CD14-positive monocyte (primary cell): Measurements from ENCODE around the gene ATP6AP1. TPM values are rescaled to one million over a fixed set of nuclear protein-coding genes. Genes with fewer than 3 reads are reported as not detected.
A peak's percentile ranks its signal among the peaks of the same experiment; 100 is the strongest.
"Not testable (repeated sequence)": the region's sequence is repeated elsewhere in the genome, so short reads cannot be mapped to it uniquely, and the experiment has no call there.

Source experiments
- DNase-seq, 3 donors: peaks; one replicate each; pipeline ENCODE4 v3.0.0-alpha.2; 2011 to 2022
- H2AFZ ChIP-seq: 2 replicates; pipeline ENCODE4 v1.6.0; 2012; ENCODE audit warnings: mild to moderate bottlenecking, low read depth, low read length, inconsistent platforms; ENCODE audit not compliant: insufficient read depth, poor library complexity, severe bottlenecking
- H3K27ac ChIP-seq, 2 donors: 1 replicate in 1 of 2; 2 replicates in 1 of 2; pipeline ENCODE4 v1.5.1; 2012 to 2013; ENCODE audit warnings: low read length in 2 of 2, control low read depth in 1 of 2, inconsistent platforms in 1 of 2, low read depth in 1 of 2, mild to moderate bottlenecking in 1 of 2
- H3K27me3 ChIP-seq, 2 donors: one replicate each; pipeline versions ENCODE4 v1.6.0 to v1.6.1; 2011 to 2013; ENCODE audit warnings: low read length in 2 of 2; ENCODE audit not compliant: control insufficient read depth in 2 of 2, insufficient read depth in 2 of 2
- H3K36me3 ChIP-seq, 2 donors: replicated peaks in 1 of 2; 1 replicate in 1 of 2; 2 replicates in 1 of 2; pipeline versions ENCODE4 v1.5.1 to v1.6.1; 2012 to 2013; ENCODE audit warnings: low read length in 2 of 2, control low read depth in 1 of 2, inconsistent platforms in 1 of 2, mild to moderate bottlenecking in 1 of 2; ENCODE audit not compliant: insufficient read depth in 2 of 2, control insufficient read depth in 1 of 2
- H3K4me1 ChIP-seq, 2 donors: 1 replicate in 1 of 2; 2 replicates in 1 of 2; pipeline versions ENCODE4 v1.5.1 to v1.6.1; 2012 to 2013; ENCODE audit warnings: low read length in 2 of 2, control low read depth in 1 of 2, inconsistent platforms in 1 of 2, mild to moderate bottlenecking in 1 of 2, moderate library complexity in 1 of 2; ENCODE audit not compliant: insufficient read depth in 2 of 2, control insufficient read depth in 1 of 2
- H3K4me2 ChIP-seq: replicated peaks from 2 replicates; pipeline ENCODE3; 2012; ENCODE audit warnings: low read length, moderate library complexity, mild to moderate bottlenecking; ENCODE audit not compliant: poor library complexity, severe bottlenecking; ENCODE audit errors: extremely low read depth
- H3K4me3 ChIP-seq, 3 experiments: fragments of 200-600 bp in 1 of 3; sonication (generic) in 1 of 3; replicated peaks in 1 of 3; 1 replicate in 2 of 3; 2 replicates in 1 of 3; pipeline ENCODE4 v1.5.1; 2011 to 2013; ENCODE audit warnings: low read length in 3 of 3, mild to moderate bottlenecking in 3 of 3, control low read depth in 2 of 3, low read depth in 2 of 3, inconsistent platforms in 1 of 3, moderate library complexity in 1 of 3
- H3K79me2 ChIP-seq: 2 replicates; pipeline ENCODE4 v1.6.0; 2012; ENCODE audit warnings: mild to moderate bottlenecking, control low read depth, inconsistent platforms, low read length, moderate library complexity; ENCODE audit not compliant: insufficient read depth
- H3K9ac ChIP-seq: 2 replicates; pipeline ENCODE4 v1.6.0; 2017; ENCODE audit warnings: low read length, mild to moderate bottlenecking; ENCODE audit not compliant: insufficient read depth, poor library complexity, severe bottlenecking
- H3K9me3 ChIP-seq, 2 donors: replicated peaks in 1 of 2; 1 replicate in 1 of 2; 2 replicates in 1 of 2; pipeline versions ENCODE4 v1.5.1 to v1.6.1; 2012 to 2013; ENCODE audit warnings: low read length in 2 of 2, control low read depth in 1 of 2; ENCODE audit not compliant: control insufficient read depth in 1 of 2, insufficient read depth in 1 of 2
- H4K20me1 ChIP-seq: 2 replicates; pipeline ENCODE4 v1.6.0; 2012; ENCODE audit warnings: mild to moderate bottlenecking, low read length, control low read depth, moderate library complexity; ENCODE audit not compliant: insufficient read depth
- H3K27ac Mint-ChIP-seq, 7 donors: one replicate each; pipeline ENCODE4 v1.8.0; 2020; ENCODE audit warnings: mild to moderate bottlenecking in 7 of 7, mixed read lengths in 7 of 7, moderate library complexity in 6 of 7, inconsistent platforms in 2 of 7
- H3K27me3 Mint-ChIP-seq, 3 donors: one replicate each; pipeline ENCODE4 v1.8.0; 2021 to 2022; ENCODE audit warnings: low read depth in 3 of 3, mild to moderate bottlenecking in 3 of 3, mixed read lengths in 3 of 3, moderate library complexity in 3 of 3, inconsistent platforms in 1 of 3
- H3K36me3 Mint-ChIP-seq, 2 donors: one replicate each; pipeline ENCODE4 v1.8.0; 2020; ENCODE audit warnings: mixed read lengths in 2 of 2, inconsistent platforms in 1 of 2, mild to moderate bottlenecking in 1 of 2
- H3K4me1 Mint-ChIP-seq: one replicate; pipeline ENCODE4 v1.8.0; 2020; ENCODE audit warnings: mild to moderate bottlenecking, mixed read lengths
- H3K4me3 Mint-ChIP-seq, 2 donors: one replicate each; pipeline ENCODE4 v1.8.0; 2020; ENCODE audit warnings: mild to moderate bottlenecking in 2 of 2, mixed read lengths in 2 of 2, moderate library complexity in 1 of 2
- H3K9me3 Mint-ChIP-seq, 7 donors: one replicate each; pipeline ENCODE4 v1.8.0; 2020 to 2022; ENCODE audit warnings: mixed read lengths in 7 of 7, mild to moderate bottlenecking in 6 of 7, moderate library complexity in 6 of 7, inconsistent platforms in 2 of 7
- WGBS: methylation state at CpG from one replicate; pipeline ENCODE4 v1.1.5; 2013; ENCODE audit warnings: missing lambda C conversion rate; ENCODE audit not compliant: insufficient coverage; 5-methylcytosine and 5-hydroxymethylcytosine counted together
- intact Hi-C, 2 donors: fragments of 100-400 bp; cut with micrococcal nuclease; formaldehyde crosslinking; loops; one replicate each; pipeline versions ENCODE4 v1.15.0 to v1.15.1; 2023
- polyA plus RNA-seq, 3 donors: library from polyadenylated mRNA; depleted of rRNA in 1 of 3; unstranded in 2 of 3; stranded (reverse) in 1 of 3; fragments of 300-500 nt in 2 of 3; fragments of >200 nt in 1 of 3; fragmentation: Illumina TruSeq in 2 of 3; gene quantifications; 1 replicate in 2 of 3; 2 replicates in 1 of 3; pipeline ENCODE4 v1.2.3, GENCODE V29; 2012 to 2021

Gene ATP6AP1
- polyA plus RNA-seq, 3 donors = 116 to 178 (median 145) TPM

GRCh38 chrX:154388649-154389048 is 39.8 kb upstream of the ATP6AP1 start:
- H3K27me3 Mint-ChIP-seq, H3K36me3 ChIP-seq, H3K4me1 ChIP-seq, intact Hi-C loops, H4K20me1 ChIP-seq, H3K27ac Mint-ChIP-seq, H2AFZ ChIP-seq, H3K27ac ChIP-seq, H3K79me2 ChIP-seq, H3K9me3 Mint-ChIP-seq, H3K4me3 Mint-ChIP-seq, H3K9me3 ChIP-seq, H3K9ac ChIP-seq, H3K4me1 Mint-ChIP-seq, H3K4me3 ChIP-seq, H3K36me3 Mint-ChIP-seq, H3K27me3 ChIP-seq, H3K4me2 ChIP-seq, DNase-seq: not testable (repeated sequence)
- WGBS = no CpG with 5 or more reads among the region's 16 CpGs

- H3K4me1 Mint-ChIP-seq, H3K9me3 ChIP-seq, intact Hi-C loops, DNase-seq, H3K4me3 ChIP-seq, H3K36me3 Mint-ChIP-seq, H3K4me2 ChIP-seq, H3K79me2 ChIP-seq, H4K20me1 ChIP-seq, H3K9ac ChIP-seq, H3K4me1 ChIP-seq, H3K27me3 Mint-ChIP-seq, H3K36me3 ChIP-seq, H3K4me3 Mint-ChIP-seq, H2AFZ ChIP-seq, H3K27ac ChIP-seq, H3K9me3 Mint-ChIP-seq, H3K27me3 ChIP-seq: not testable (repeated sequence)
- WGBS = no CpG with 5 or more reads among the region's 121 CpGs
- H3K27ac Mint-ChIP-seq = peak overlapping the region in 1 of 7 donors; percentile 41
Observed at GRCh38 chrX:154389812-154390747, 38.4 kb upstream of the ATP6AP1 start.

- H3K4me3 ChIP-seq, H3K9me3 ChIP-seq, H3K27ac Mint-ChIP-seq, H3K27me3 Mint-ChIP-seq, H3K27me3 ChIP-seq, H3K27ac ChIP-seq, H2AFZ ChIP-seq, H3K4me2 ChIP-seq, H3K9ac ChIP-seq, DNase-seq: not testable (repeated sequence)
- WGBS = 100% methylated on average over 3 of the region's 17 CpGs
- intact Hi-C loops = loop anchor here in 1 of 2 donors (5.0 kb wide), 1 partner anchor 136 kb away; no protein-coding TSS in a partner anchor
- Histone ChIP-seq H4K20me1 (peaks cover 31% of the 10 kb centered on the region), H3K36me3 (peaks cover 21 to 24% of the 10 kb centered on the region in 2 donors), H3K79me2 (peaks cover 18% of the 10 kb centered on the region), H3K4me1 (peaks cover 20 to 28% of the 10 kb centered on the region in 2 donors)
- peaks cover 15% of the 10 kb centered on the region for H3K4me1 Mint-ChIP-seq
- H3K9me3 Mint-ChIP-seq = peaks cover 0 to 22% (median 4%) of the 10 kb centered on the region in 7 donors
- peak overlapping the region in 1 of 2 donors; percentile 97 for H3K4me3 Mint-ChIP-seq
- peaks cover 20 to 27% of the 10 kb centered on the region in 2 donors for H3K36me3 Mint-ChIP-seq
Observed at GRCh38 chrX:154396363-154396762, 32.1 kb upstream of the ATP6AP1 start.
